ENCODE results near the gene LINGO1. TPM values are rescaled to one million over a fixed set of nuclear protein-coding genes. Genes with fewer than 3 reads are reported as not detected.

Gene LINGO1
- polyA plus RNA-seq, 3 donors = not detected

GRCh38 chr15:77634266-77634962 lies 1.7 kb upstream of the LINGO1 start:
- peaks cover 43 to 75% (median 62%) of the 10 kb centered on the region in 3 donors for H3K27me3 Mint-ChIP-seq (ENCODE audit: low read depth in 3 of 3)
- H3K27me3 ChIP-seq (ENCODE audit: control insufficient read depth in 2 of 2, insufficient read depth in 2 of 2, low read length in 2 of 2) = peaks cover 24 to 57% of the 10 kb centered on the region in 2 donors
- peak; percentile 27 to 52 (median 30) for DNase-seq
- peak overlapping the region in 1 of 2 donors; percentile 60 for H3K4me3 Mint-ChIP-seq
- H3K36me3 Mint-ChIP-seq = peaks cover 0 to 2% of the 10 kb centered on the region in 2 donors
- no peak overlapping the region for H2AFZ ChIP-seq (ENCODE audit: insufficient read depth, low read depth, low read length, poor library complexity, severe bottlenecking)
- no peak overlapping the region for H3K27ac Mint-ChIP-seq
- H3K9ac ChIP-seq (ENCODE audit: insufficient read depth, low read length, poor library complexity, severe bottlenecking) = no peak overlapping the region
- H3K27ac ChIP-seq (ENCODE audit: low read depth in 1 of 2, low read length in 2 of 2) = no peak overlapping the region
- H3K4me3 ChIP-seq (replicated peaks in 1 of 3; ENCODE audit: low read depth in 2 of 3, low read length in 3 of 3) = no peak overlapping the region
- 7% methylated on average over 16 of the region's 34 CpGs for WGBS (ENCODE audit: insufficient coverage)
- H3K4me1 Mint-ChIP-seq = peaks cover 11% of the 10 kb centered on the region
- H4K20me1 ChIP-seq (ENCODE audit: insufficient read depth, low read length) = no peaks in the 10 kb centered on the region
- intact Hi-C loops (cut with micrococcal nuclease) = no loop called here
- H3K4me2 ChIP-seq (replicated peaks; ENCODE audit: extremely low read depth, low read length, poor library complexity, severe bottlenecking) = no peak overlapping the region
- no peaks in the 10 kb centered on the region for H3K36me3 ChIP-seq (replicated peaks in 1 of 2; ENCODE audit: control insufficient read depth in 1 of 2, insufficient read depth in 2 of 2, low read length in 2 of 2)
- no peaks in the 10 kb centered on the region for H3K79me2 ChIP-seq (ENCODE audit: insufficient read depth, low read length)
- H3K9me3 ChIP-seq (replicated peaks in 1 of 2; ENCODE audit: control insufficient read depth in 1 of 2, insufficient read depth in 1 of 2, low read length in 2 of 2) = peaks cover 0 to 15% of the 10 kb centered on the region in 2 donors
- H3K4me1 ChIP-seq (ENCODE audit: control insufficient read depth in 1 of 2, insufficient read depth in 2 of 2, low read length in 2 of 2) = peaks cover 5 to 20% of the 10 kb centered on the region in 2 donors
- peaks cover 0 to 13% (median 1%) of the 10 kb centered on the region in 7 donors for H3K9me3 Mint-ChIP-seq
- TF ChIP-seq, protein P1, sequence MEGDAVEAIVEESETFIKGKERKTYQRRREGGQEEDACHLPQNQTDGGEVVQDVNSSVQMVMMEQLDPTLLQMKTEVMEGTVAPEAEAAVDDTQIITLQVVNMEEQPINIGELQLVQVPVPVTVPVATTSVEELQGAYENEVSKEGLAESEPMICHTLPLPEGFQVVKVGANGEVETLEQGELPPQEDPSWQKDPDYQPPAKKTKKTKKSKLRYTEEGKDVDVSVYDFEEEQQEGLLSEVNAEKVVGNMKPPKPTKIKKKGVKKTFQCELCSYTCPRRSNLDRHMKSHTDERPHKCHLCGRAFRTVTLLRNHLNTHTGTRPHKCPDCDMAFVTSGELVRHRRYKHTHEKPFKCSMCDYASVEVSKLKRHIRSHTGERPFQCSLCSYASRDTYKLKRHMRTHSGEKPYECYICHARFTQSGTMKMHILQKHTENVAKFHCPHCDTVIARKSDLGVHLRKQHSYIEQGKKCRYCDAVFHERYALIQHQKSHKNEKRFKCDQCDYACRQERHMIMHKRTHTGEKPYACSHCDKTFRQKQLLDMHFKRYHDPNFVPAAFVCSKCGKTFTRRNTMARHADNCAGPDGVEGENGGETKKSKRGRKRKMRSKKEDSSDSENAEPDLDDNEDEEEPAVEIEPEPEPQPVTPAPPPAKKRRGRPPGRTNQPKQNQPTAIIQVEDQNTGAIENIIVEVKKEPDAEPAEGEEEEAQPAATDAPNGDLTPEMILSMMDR (IDR thresholded peaks at IDR 0.05) = peak; percentile 42

DNA sequence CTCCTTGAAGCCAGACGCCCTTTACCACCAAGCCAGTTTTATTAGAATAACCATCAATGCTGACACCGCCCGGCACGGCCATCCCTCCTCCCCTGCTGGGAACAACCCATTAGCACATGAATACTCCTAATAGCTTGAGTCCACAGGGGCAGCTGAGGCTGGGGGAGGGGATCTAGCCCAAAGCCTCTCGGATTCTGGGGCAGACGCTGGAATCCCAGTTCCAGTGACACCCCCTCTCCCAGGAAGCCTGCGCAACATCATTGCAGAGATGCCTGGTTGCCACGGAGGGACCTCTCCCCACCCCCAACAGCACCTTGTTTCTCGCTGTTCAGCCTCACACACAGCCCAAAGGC lies 1.2 kb upstream of the LINGO1 start:
- peaks cover 5 to 20% of the 10 kb centered on the region in 2 donors for H3K4me1 ChIP-seq (ENCODE audit: control insufficient read depth in 1 of 2, insufficient read depth in 2 of 2, low read length in 2 of 2)
- H3K4me3 Mint-ChIP-seq = peak overlapping the region; percentile 47 to 77
- H3K27me3 Mint-ChIP-seq (ENCODE audit: low read depth in 3 of 3) = peaks cover 47 to 77% (median 67%) of the 10 kb centered on the region in 3 donors
- no peak for DNase-seq
- H3K4me1 Mint-ChIP-seq = peaks cover 11% of the 10 kb centered on the region
- TF ChIP-seq, protein P1 (IDR thresholded peaks at IDR 0.05) = no peak
- peaks cover 0 to 2% of the 10 kb centered on the region in 2 donors for H3K36me3 Mint-ChIP-seq
- no peak overlapping the region for H3K9ac ChIP-seq (ENCODE audit: insufficient read depth, low read length, poor library complexity, severe bottlenecking)
- H3K4me2 ChIP-seq (replicated peaks; ENCODE audit: extremely low read depth, low read length, poor library complexity, severe bottlenecking) = peak overlapping the region; percentile 87
- no peaks in the 10 kb centered on the region for H3K79me2 ChIP-seq (ENCODE audit: insufficient read depth, low read length)
- peak overlapping the region in 1 of 3 experiments; percentile 71 for H3K4me3 ChIP-seq (replicated peaks in 1 of 3; ENCODE audit: low read depth in 2 of 3, low read length in 3 of 3)
- H3K36me3 ChIP-seq (replicated peaks in 1 of 2; ENCODE audit: control insufficient read depth in 1 of 2, insufficient read depth in 2 of 2, low read length in 2 of 2) = no peaks in the 10 kb centered on the region
- H3K27ac Mint-ChIP-seq = peak overlapping the region in 1 of 7 donors; percentile 50
- 12% methylated on average over 8 of the region's 9 CpGs for WGBS (ENCODE audit: insufficient coverage)
- H3K27ac ChIP-seq (ENCODE audit: low read depth in 1 of 2, low read length in 2 of 2) = no peak overlapping the region
- peaks cover 0 to 13% (median 0%) of the 10 kb centered on the region in 7 donors for H3K9me3 Mint-ChIP-seq
- intact Hi-C loops (cut with micrococcal nuclease) = no loop called here
- no peaks in the 10 kb centered on the region for H4K20me1 ChIP-seq (ENCODE audit: insufficient read depth, low read length)
- H2AFZ ChIP-seq (ENCODE audit: insufficient read depth, low read depth, low read length, poor library complexity, severe bottlenecking) = no peak overlapping the region
- H3K9me3 ChIP-seq (replicated peaks in 1 of 2; ENCODE audit: control insufficient read depth in 1 of 2, insufficient read depth in 1 of 2, low read length in 2 of 2) = peaks cover 0 to 16% of the 10 kb centered on the region in 2 donors
- peaks cover 24 to 62% of the 10 kb centered on the region in 2 donors for H3K27me3 ChIP-seq (ENCODE audit: control insufficient read depth in 2 of 2, insufficient read depth in 2 of 2, low read length in 2 of 2)

All from CD14-positive monocyte (primary cell).